ENCODE measurements around the gene ZFAND3. TPM values are rescaled to one million over a fixed set of nuclear protein-coding genes. Genes with fewer than 3 reads are reported as not detected.

The ZFAND3 gene
- total and polyA plus RNA-seq, 2 donors (not counting 3 experiments of a cell fraction or from before 2014, with no cell fraction given) = 15.4 to 54.2 TPM

- no peak for FAIRE-seq
- no TSS peak for BruUV-seq (replicated peaks)
- H3K4me2 ChIP-seq (ENCODE audit: insufficient read depth, low read length) = no peak overlapping the region
- no peaks in the 10 kb centered on the region for H3K36me3 ChIP-seq (ENCODE audit: control insufficient read depth in 2 of 2, extremely low read depth in 1 of 2, insufficient read depth in 2 of 2, low read length in 2 of 2)
- TF ChIP-seq FOS (IDR thresholded peaks at IDR 0.05; ENCODE audit: borderline replicate concordance, insufficient read depth, low read length) (no peak), CTCF (IDR thresholded peaks at IDR 0.05; ENCODE audit: extremely low read depth in 1 of 2, insufficient read depth in 1 of 2, low read depth in 1 of 2, low read length in 2 of 2) (no peak), POLR2A (IDR thresholded peaks at IDR 0.05; ENCODE audit: low read depth, low read length) (no peak), POLR2AphosphoS5 (IDR thresholded peaks at IDR 0.05; ENCODE audit: insufficient read depth, low read depth, low read length) (no peak), GATA2 (IDR thresholded peaks at IDR 0.05; ENCODE audit: insufficient read depth, insufficient read length, low read depth, low read length) (no peak), EZH2 (IDR thresholded peaks at IDR 0.05; ENCODE audit: borderline replicate concordance, low read depth, low read length, severe bottlenecking) (no peak), JUN (IDR thresholded peaks at IDR 0.05; ENCODE audit: borderline replicate concordance, insufficient read depth, insufficient read length, low read depth) (no peak), MYC (IDR thresholded peaks at IDR 0.05; ENCODE audit: low read depth, low read length) (no peak)
- TF ChIP-seq, protein P1, sequence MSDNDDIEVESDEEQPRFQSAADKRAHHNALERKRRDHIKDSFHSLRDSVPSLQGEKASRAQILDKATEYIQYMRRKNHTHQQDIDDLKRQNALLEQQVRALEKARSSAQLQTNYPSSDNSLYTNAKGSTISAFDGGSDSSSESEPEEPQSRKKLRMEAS (IDR thresholded peaks at IDR 0.05; ENCODE audit: insufficient read depth, insufficient read length) = no peak
- peaks cover 11% of the 10 kb centered on the region for H4K20me1 ChIP-seq (replicated peaks; ENCODE audit: control insufficient read depth, extremely low read depth, insufficient read depth, low read length)
- no peak overlapping the region for H3K9ac ChIP-seq (replicated peaks; ENCODE audit: extremely low read depth, insufficient read depth, low read length)
- no peaks in the 10 kb centered on the region for H3K9me3 ChIP-seq (replicated peaks; ENCODE audit: control insufficient read depth, insufficient read depth, low read length)
- H3K27ac ChIP-seq (ENCODE audit: insufficient read depth, low read depth, low read length) = no peak overlapping the region
- intact Hi-C loops (cut with micrococcal nuclease) (loop anchor here (5.0 kb wide), 1 partner anchor 542 kb away; no protein-coding TSS in a partner anchor), dilution Hi-C loops (cut with MboI; ENCODE audit: extremely low pct_ligation_motif_present, low sequenced_read_pairs) (no loop called here)
- no peaks in the 10 kb centered on the region for H3K27me3 ChIP-seq (ENCODE audit: control insufficient read depth in 2 of 2, insufficient read depth in 2 of 2, low read length in 2 of 2)
- no peaks in the 10 kb centered on the region for H3K9me1 ChIP-seq (replicated peaks; ENCODE audit: control insufficient read depth, extremely low read depth, insufficient read depth, low read length)
- ChIA-PET POLR2A (no interaction called here), CTCF (interaction anchor here (0.7 to 0.9 kb wide), 2 partner anchors 464 to 540 kb away, joined by 3 to 4 read pairs; no protein-coding TSS in a partner anchor)
- H3K4me1 ChIP-seq (ENCODE audit: control insufficient read depth, extremely low read depth, insufficient read depth, low read length) = peaks cover 6% of the 10 kb centered on the region
- DNase-seq (ENCODE audit: low read depth, low spot score) = no peak
- H3K79me2 ChIP-seq (ENCODE audit: control insufficient read depth, insufficient read depth, low read length) = peaks cover 61% of the 10 kb centered on the region
- no peak overlapping the region for H2AFZ ChIP-seq (ENCODE audit: low read depth, low read length)
- no peak overlapping the region for H3K4me3 ChIP-seq (replicated peaks in 1 of 3; ENCODE audit: insufficient read depth in 1 of 3, low read depth in 1 of 3, low read length in 3 of 3)
These were observed 210.9 kb downstream of the ZFAND3 start for GRCh38 chr6:38030380-38030779.
